Panc1 (cell line): ENCODE data around the gene MCF2L. TPM values are rescaled to one million over a fixed set of nuclear protein-coding genes. Genes with fewer than 3 reads are reported as not detected.

Experiments
- ATAC-seq: fragments of 200-7000 bp; cut with Tn5 transposase; 2 replicates; pipeline ENCODE4 v1.9.1; 2020; ENCODE audit warnings: mild to moderate bottlenecking, moderate library complexity
- BruUV-seq: library from RNA; stranded (reverse); fragments of 400-500 nt; replicated peaks from 2 replicates; lab custom pipeline; 2021; lab: Mats Ljungman, UMichigan
- CTCF ChIA-PET: fragments of 300-600 bp; sonication (Branson Sonifier 250); formaldehyde crosslinking; loops from one replicate; lab custom pipeline; 2022; ENCODE audit warnings: antibody characterized with exemption; lab: Charles Lee
- POLR2A ChIA-PET: fragments of 300-600 bp; sonication (Branson Sonifier 250); formaldehyde crosslinking; loops from one replicate; lab custom pipeline; 2022; ENCODE audit warnings: antibody characterized with exemption; lab: Charles Lee
- DNase-seq: peaks from one replicate; pipeline ENCODE4 v3.0.0-alpha.2; 2010; ENCODE audit warnings: low read depth, low spot score
- H3K27ac ChIP-seq: 2 replicates; pipeline ENCODE4 v1.5.1; 2011; ENCODE audit warnings: mild to moderate bottlenecking, low read length, inconsistent platforms
- H3K27me3 ChIP-seq: fragments of 200-500 bp; sonication (Bioruptor generic); 2 replicates; pipeline ENCODE4 v1.6.0; 2014; ENCODE audit warnings: low read length, inconsistent platforms; ENCODE audit not compliant: control insufficient read depth, insufficient read depth
- H3K36me3 ChIP-seq: fragments of 200-500 bp; sonication (Bioruptor generic); 2 replicates; pipeline ENCODE4 v1.5.1; 2014; ENCODE audit warnings: inconsistent platforms, mild to moderate bottlenecking, low read length, moderate library complexity; ENCODE audit not compliant: control insufficient read depth, insufficient read depth
- H3K4me1 ChIP-seq: 2 replicates; pipeline ENCODE4 v1.5.1; 2011; ENCODE audit warnings: inconsistent platforms, mild to moderate bottlenecking, low read length, moderate library complexity; ENCODE audit not compliant: control insufficient read depth, insufficient read depth
- H3K4me3 ChIP-seq, 2 experiments: 2 replicates each; pipeline ENCODE4 v1.5.1; 2011 to 2012; ENCODE audit warnings: low read depth in 2 of 2, low read length in 2 of 2, mild to moderate bottlenecking in 2 of 2, inconsistent platforms in 1 of 2, moderate library complexity in 1 of 2
- H3K9me3 ChIP-seq: fragments of 200-500 bp; sonication (Bioruptor generic); 2 replicates; pipeline ENCODE4 v1.5.1; 2014; ENCODE audit warnings: low read depth, mild to moderate bottlenecking, inconsistent platforms, low read length, moderate library complexity; ENCODE audit not compliant: control insufficient read depth, insufficient read depth
- POLR2AphosphoS5 ChIP-seq: IDR thresholded peaks from 2 replicates; pipeline ENCODE4 v1.6.1; 2012; ENCODE audit warnings: mild to moderate bottlenecking, low read depth, low read length, moderate library complexity
- SIN3A ChIP-seq: IDR thresholded peaks from 2 replicates; pipeline ENCODE4 v1.6.1; 2012; ENCODE audit warnings: low read depth, mild to moderate bottlenecking, low read length, moderate library complexity, borderline replicate concordance; ENCODE audit not compliant: insufficient read depth
- TCF7L2 ChIP-seq: IDR thresholded peaks from 2 replicates; pipeline ENCODE4 v1.6.1; 2011; ENCODE audit warnings: mild to moderate bottlenecking, low read depth, low read length, inconsistent platforms
- in situ Hi-C: cut with HindIII; loops from 2 replicates; pipeline ENCODE4 v1.10.0; 2016; ENCODE audit warnings: low sequenced_read_pairs, low pct_unique_long_range_greater_than_20kb
- intact Hi-C: fragments of 100-400 bp; cut with micrococcal nuclease; formaldehyde crosslinking; loops from one replicate; pipeline ENCODE4 v1.10.0; 2022; ENCODE audit not compliant: unreplicated experiment
- total RNA-seq: library from RNA; stranded (reverse); gene quantifications from one replicate; pipeline ENCODE4 v1.2.1, GENCODE V29; 2021; ENCODE audit not compliant: unreplicated experiment
- TF ChIP-seq, protein P1 (sequence below): fragments of 450-650 bp; IDR thresholded peaks from 2 replicates; pipeline ENCODE4 v1.5.1; 2017; ENCODE audit warnings: mild to moderate bottlenecking
- TF ChIP-seq, protein P2 (sequence below), 2 experiments: IDR thresholded peaks; 2 replicates each; pipeline ENCODE4 v1.6.1; 2011 to 2012; ENCODE audit warnings: low read depth in 2 of 2, control low read depth in 1 of 2, low read length in 1 of 2, mild to moderate bottlenecking in 1 of 2, moderate library complexity in 1 of 2; ENCODE audit not compliant: insufficient read depth in 1 of 2

The MCF2L gene
- total RNA-seq, 1 experiment from 2014 or later, result 0.57 TPM

DNA sequence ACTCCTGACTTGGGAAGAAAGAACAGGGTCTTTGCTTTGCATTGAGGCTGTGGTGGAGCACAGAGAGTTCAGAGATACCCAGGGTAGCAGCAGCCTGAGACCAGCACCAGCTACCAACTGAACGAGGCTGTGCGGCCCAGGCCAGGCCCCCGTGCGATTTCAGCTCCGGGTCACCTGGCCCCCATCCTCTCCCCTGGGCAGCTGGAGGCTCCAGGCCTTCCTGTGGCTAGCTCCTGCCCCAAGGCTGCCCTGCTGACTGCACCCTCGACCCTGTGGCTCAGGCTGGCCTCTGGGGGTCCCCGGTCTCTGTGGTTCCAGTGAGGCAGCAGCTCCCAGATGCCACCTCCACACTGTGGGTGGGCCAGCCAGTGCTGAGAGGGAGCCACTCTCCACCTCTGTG, 52.8 kb downstream of the MCF2L start:
- ATAC-seq, result no peak
- no peaks in the 10 kb centered on the region for H3K36me3 ChIP-seq
- TF ChIP-seq, protein P1, sequence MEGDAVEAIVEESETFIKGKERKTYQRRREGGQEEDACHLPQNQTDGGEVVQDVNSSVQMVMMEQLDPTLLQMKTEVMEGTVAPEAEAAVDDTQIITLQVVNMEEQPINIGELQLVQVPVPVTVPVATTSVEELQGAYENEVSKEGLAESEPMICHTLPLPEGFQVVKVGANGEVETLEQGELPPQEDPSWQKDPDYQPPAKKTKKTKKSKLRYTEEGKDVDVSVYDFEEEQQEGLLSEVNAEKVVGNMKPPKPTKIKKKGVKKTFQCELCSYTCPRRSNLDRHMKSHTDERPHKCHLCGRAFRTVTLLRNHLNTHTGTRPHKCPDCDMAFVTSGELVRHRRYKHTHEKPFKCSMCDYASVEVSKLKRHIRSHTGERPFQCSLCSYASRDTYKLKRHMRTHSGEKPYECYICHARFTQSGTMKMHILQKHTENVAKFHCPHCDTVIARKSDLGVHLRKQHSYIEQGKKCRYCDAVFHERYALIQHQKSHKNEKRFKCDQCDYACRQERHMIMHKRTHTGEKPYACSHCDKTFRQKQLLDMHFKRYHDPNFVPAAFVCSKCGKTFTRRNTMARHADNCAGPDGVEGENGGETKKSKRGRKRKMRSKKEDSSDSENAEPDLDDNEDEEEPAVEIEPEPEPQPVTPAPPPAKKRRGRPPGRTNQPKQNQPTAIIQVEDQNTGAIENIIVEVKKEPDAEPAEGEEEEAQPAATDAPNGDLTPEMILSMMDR, result no peak
- no peak for TF ChIP-seq SIN3A
- TF ChIP-seq TCF7L2, result no peak
- TF ChIP-seq, protein P2, sequence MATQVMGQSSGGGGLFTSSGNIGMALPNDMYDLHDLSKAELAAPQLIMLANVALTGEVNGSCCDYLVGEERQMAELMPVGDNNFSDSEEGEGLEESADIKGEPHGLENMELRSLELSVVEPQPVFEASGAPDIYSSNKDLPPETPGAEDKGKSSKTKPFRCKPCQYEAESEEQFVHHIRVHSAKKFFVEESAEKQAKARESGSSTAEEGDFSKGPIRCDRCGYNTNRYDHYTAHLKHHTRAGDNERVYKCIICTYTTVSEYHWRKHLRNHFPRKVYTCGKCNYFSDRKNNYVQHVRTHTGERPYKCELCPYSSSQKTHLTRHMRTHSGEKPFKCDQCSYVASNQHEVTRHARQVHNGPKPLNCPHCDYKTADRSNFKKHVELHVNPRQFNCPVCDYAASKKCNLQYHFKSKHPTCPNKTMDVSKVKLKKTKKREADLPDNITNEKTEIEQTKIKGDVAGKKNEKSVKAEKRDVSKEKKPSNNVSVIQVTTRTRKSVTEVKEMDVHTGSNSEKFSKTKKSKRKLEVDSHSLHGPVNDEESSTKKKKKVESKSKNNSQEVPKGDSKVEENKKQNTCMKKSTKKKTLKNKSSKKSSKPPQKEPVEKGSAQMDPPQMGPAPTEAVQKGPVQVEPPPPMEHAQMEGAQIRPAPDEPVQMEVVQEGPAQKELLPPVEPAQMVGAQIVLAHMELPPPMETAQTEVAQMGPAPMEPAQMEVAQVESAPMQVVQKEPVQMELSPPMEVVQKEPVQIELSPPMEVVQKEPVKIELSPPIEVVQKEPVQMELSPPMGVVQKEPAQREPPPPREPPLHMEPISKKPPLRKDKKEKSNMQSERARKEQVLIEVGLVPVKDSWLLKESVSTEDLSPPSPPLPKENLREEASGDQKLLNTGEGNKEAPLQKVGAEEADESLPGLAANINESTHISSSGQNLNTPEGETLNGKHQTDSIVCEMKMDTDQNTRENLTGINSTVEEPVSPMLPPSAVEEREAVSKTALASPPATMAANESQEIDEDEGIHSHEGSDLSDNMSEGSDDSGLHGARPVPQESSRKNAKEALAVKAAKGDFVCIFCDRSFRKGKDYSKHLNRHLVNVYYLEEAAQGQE (IDR thresholded peaks at IDR 0.05; ENCODE audit: insufficient read depth in 1 of 2, low read depth in 2 of 2, low read length in 1 of 2), result no peak
- TF ChIP-seq POLR2AphosphoS5, result no peak
- H3K27ac ChIP-seq, result no peak overlapping the region
- in situ Hi-C loops (no loop called here), intact Hi-C loops (no loop called here)
- ChIA-PET CTCF (no interaction called here), POLR2A (no interaction called here)
- no peak for DNase-seq
- no peak overlapping the region for H3K4me3 ChIP-seq
- H3K27me3 ChIP-seq, result no peaks in the 10 kb centered on the region
- no peaks in the 10 kb centered on the region for H3K4me1 ChIP-seq
- no TSS peak for BruUV-seq
- no peaks in the 10 kb centered on the region for H3K9me3 ChIP-seq

DNA sequence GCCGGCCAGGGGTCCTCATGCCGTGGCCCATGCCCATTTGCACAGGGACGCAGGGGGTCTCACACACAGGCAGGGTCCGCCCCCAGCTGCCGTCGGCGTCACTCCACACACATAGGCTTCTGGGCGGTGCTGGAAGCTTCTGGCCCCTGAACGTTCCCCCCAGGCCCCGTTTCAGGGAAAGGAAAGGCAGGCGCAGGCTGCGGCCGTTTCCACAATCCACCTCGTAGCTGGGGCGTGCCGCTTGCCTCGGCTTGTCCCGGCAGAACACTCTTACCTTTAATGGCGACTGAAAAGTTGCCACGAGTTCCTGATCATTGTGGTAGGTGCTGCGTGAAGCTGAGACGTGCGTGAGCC, 53.4 kb downstream of the MCF2L start:
- ATAC-seq, result no peak
- BruUV-seq, result no TSS peak

More for the DNA sequence above, 53.4 kb downstream of the MCF2L start:
- intact Hi-C loops, result no loop called here
- H3K9me3 ChIP-seq, result no peaks in the 10 kb centered on the region
- ChIA-PET POLR2A (no interaction called here), CTCF (no interaction called here)
- in situ Hi-C loops, result no loop called here
- H3K27ac ChIP-seq, result no peak overlapping the region
- TF ChIP-seq TCF7L2 (no peak), POLR2AphosphoS5 (no peak), SIN3A (no peak)
- TF ChIP-seq, protein P2 (IDR thresholded peaks at IDR 0.05; ENCODE audit: insufficient read depth in 1 of 2, low read depth in 2 of 2, low read length in 1 of 2), result no peak
- TF ChIP-seq, protein P1, result no peak
- DNase-seq, result no peak
- H3K4me1 ChIP-seq, result no peaks in the 10 kb centered on the region
- H3K27me3 ChIP-seq, result no peaks in the 10 kb centered on the region
- no peaks in the 10 kb centered on the region for H3K36me3 ChIP-seq
- no peak overlapping the region for H3K4me3 ChIP-seq
